T-cell (primary cell): ENCODE data around the gene TRPM3. TPM values are rescaled to one million over a fixed set of nuclear protein-coding genes. Genes with fewer than 3 reads are reported as not detected.
"Not testable (repeated sequence)": the region's sequence is repeated elsewhere in the genome, so short reads cannot be mapped to it uniquely, and the experiment has no call there.

ENCODE experiments used
- ATAC-seq, 4 experiments: fragments of 200-7000 bp in 3 of 4; fragments of 150-1000 bp in 1 of 4; cut with Tn5 transposase; replicated peaks in 1 of 4; 1 replicate in 3 of 4; 2 replicates in 1 of 4; pipeline ENCODE4 v1.10.0; 2021; ENCODE audit warnings: moderate library complexity in 3 of 4, mild to moderate bottlenecking in 2 of 4, moderate number of reproducible peaks in 1 of 4
- CTCF ChIA-PET, 2 donors: fragments of 300-600 bp; sonication (Branson Sonifier 250); formaldehyde crosslinking; loops; one replicate each; lab custom pipeline; 2022; ENCODE audit warnings: antibody characterized with exemption in 2 of 2; lab: Charles Lee
- POLR2A ChIA-PET, 2 donors: fragments of 300-600 bp; sonication (Branson Sonifier 250); formaldehyde crosslinking; loops; one replicate each; lab custom pipeline; 2022; ENCODE audit warnings: antibody characterized with exemption in 2 of 2; lab: Charles Lee
- DNase-seq, 35 experiments: peaks; one replicate each; pipeline versions ENCODE4 v3.0.0 to v3.0.0-alpha.2; 2013 to 2023
- H3K27ac ChIP-seq: one replicate; pipeline ENCODE4 v1.5.1; 2013; ENCODE audit warnings: low read length
- H3K27me3 ChIP-seq, 2 experiments: replicated peaks in 1 of 2; 1 replicate in 1 of 2; 2 replicates in 1 of 2; pipeline versions ENCODE4 v1.6.1 to v1.7.0; 2013; ENCODE audit warnings: low read length in 1 of 2, mixed read lengths in 1 of 2; ENCODE audit not compliant: control insufficient read depth in 2 of 2, insufficient read depth in 2 of 2; ENCODE audit errors: extremely low read depth in 1 of 2
- H3K36me3 ChIP-seq, 2 donors: 1 replicate in 1 of 2; 2 replicates in 1 of 2; pipeline versions ENCODE4 v1.6.1 to v1.7.0; 2013; ENCODE audit warnings: low read length in 1 of 2; ENCODE audit not compliant: control insufficient read depth in 2 of 2, insufficient read depth in 1 of 2; ENCODE audit errors: extremely low read depth in 1 of 2
- H3K4me1 ChIP-seq, 2 experiments: 1 replicate in 1 of 2; 2 replicates in 1 of 2; pipeline versions ENCODE4 v1.6.1 to v1.7.0; 2013; ENCODE audit warnings: low read length in 2 of 2, mixed read lengths in 1 of 2; ENCODE audit not compliant: insufficient read depth in 2 of 2, control insufficient read depth in 1 of 2; ENCODE audit errors: extremely low read depth in 1 of 2
- H3K4me3 ChIP-seq, 2 donors: 1 replicate in 1 of 2; 2 replicates in 1 of 2; pipeline versions ENCODE4 v1.5.1 to v1.7.0; 2013; ENCODE audit warnings: mild to moderate bottlenecking in 2 of 2, low read length in 1 of 2, moderate library complexity in 1 of 2; ENCODE audit not compliant: control insufficient read depth in 1 of 2; ENCODE audit errors: extremely low read depth in 1 of 2
- H3K9me3 ChIP-seq: 2 replicates; pipeline ENCODE4 v1.7.0; 2013
- H3K27ac Mint-ChIP-seq, 2 donors: one replicate each; pipeline ENCODE4 v1.8.0; 2020 to 2021; ENCODE audit warnings: mild to moderate bottlenecking in 2 of 2, mixed read lengths in 2 of 2
- H3K27me3 Mint-ChIP-seq, 2 donors: one replicate each; pipeline ENCODE4 v1.8.0; 2021 to 2022; ENCODE audit warnings: mixed read lengths in 2 of 2
- H3K36me3 Mint-ChIP-seq: one replicate; pipeline ENCODE4 v1.8.0; 2021; ENCODE audit warnings: mixed read lengths
- H3K4me1 Mint-ChIP-seq, 3 donors: one replicate each; pipeline ENCODE4 v1.8.0; 2020 to 2022; ENCODE audit warnings: mixed read lengths in 3 of 3, mild to moderate bottlenecking in 1 of 3
- H3K4me3 Mint-ChIP-seq, 3 donors: one replicate each; pipeline ENCODE4 v1.8.0; 2020 to 2022; ENCODE audit warnings: mild to moderate bottlenecking in 3 of 3, mixed read lengths in 3 of 3, moderate library complexity in 3 of 3
- H3K9me3 Mint-ChIP-seq, 3 donors: one replicate each; pipeline ENCODE4 v1.8.0; 2020 to 2022; ENCODE audit warnings: mixed read lengths in 3 of 3
- WGBS: methylation state at CpG from one replicate; pipeline ENCODE4 v1.1.5; 2013; ENCODE audit warnings: missing lambda C conversion rate; ENCODE audit not compliant: insufficient coverage; 5-methylcytosine and 5-hydroxymethylcytosine counted together
- total RNA-seq, 35 experiments: library from RNA in 6 of 35; stranded (reverse) in 6 of 35; fragments of 120-200 nt in 1 of 35; gene quantifications; one replicate each; pipeline versions ENCODE4 v1.2.1 to v1.2.4 and lab custom pipeline; 2013 to 2026

The TRPM3 gene
- total RNA-seq, 5 donors from 2014 or later (not counting 1 experiment from before 2014, with no cell fraction given), result not detected

DNA sequence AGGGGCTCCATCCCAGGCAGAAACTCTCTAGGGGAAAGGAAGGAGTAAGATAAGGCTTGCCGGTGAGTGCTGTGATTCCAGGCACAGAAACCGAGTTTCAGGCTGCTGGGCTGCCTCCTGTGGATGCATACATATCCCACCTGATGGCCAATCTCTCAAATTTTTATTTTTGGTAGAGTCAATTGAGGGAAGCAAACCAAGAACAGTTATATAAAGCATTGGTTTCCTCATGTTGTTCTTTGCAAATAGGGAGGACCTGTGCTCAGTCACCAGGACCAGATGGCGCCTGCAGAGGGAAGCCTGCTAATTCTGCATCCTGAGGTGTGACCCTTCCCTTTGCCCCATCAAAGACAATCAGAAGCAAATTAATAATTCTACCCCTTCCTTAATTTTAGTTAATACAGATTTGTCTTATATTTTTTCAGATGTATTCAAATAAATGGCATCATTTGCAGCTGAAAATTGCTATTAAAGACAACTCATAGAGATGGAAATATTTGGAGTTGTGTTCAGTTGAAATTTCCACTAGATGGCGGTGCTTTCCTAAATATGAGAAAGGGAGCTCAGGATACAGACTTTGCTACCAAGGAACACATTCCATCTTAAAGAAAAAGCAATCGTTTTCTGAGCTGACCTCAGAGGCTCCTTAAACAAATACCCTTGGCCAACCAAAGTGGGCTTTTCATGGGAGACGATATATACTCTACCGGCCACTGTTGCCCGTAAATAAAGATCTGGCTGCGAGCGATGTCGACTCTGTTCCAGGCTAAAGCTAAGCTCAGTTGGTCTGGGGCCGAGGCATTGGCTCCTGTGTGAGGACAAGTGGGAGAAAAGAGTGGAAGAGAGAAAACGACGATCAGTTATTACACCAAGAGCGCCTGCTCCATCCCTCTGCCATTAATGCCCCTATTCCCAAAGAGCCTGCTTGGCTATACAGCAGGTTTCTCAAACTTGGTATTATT lies 481.3 kb downstream of the TRPM3 start:
- CTCF ChIA-PET, result interaction anchor here in 1 of 2 donors (0.6 to 1.2 kb wide), 9 partner anchors 9 to 1385 kb away, joined by 3 to 16 read pairs (median 9); no protein-coding TSS in a partner anchor
- no peaks in the 10 kb centered on the region for H3K9me3 ChIP-seq

DNA sequence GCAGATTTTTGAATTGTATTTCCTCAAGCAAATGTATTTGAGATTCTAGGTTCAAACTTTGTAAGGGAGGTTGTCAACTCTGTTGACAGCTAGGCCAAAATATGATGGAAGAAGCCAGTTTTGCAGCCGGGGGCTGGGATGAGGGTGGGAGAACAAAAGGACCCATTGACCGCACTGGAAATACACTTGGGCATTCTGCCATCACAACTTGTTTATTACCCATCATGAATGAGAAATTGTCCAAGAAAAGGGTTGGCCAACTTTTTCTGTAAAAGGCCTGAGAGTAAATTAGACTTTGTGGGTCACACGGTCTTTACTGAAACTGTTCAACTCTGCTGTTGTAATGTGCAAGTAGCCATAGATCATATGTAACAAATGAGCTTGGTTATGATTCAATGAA lies 485.6 kb downstream of the TRPM3 start:
- no peaks in the 10 kb centered on the region for H3K4me1 Mint-ChIP-seq
- WGBS, result no CpG with 5 or more reads among the region's 3 CpGs
- no peaks in the 10 kb centered on the region for H3K9me3 ChIP-seq
- H3K36me3 ChIP-seq, result no peaks in the 10 kb centered on the region
- no peak overlapping the region for H3K27ac ChIP-seq
- ChIA-PET CTCF (interaction anchor here (0.6 kb wide), 2 partner anchors 991 to 1403 kb away, joined by 3 to 4 read pairs; no protein-coding TSS in a partner anchor), POLR2A (no interaction called here)
- H3K27ac Mint-ChIP-seq, result no peak overlapping the region
- H3K36me3 Mint-ChIP-seq, result no peaks in the 10 kb centered on the region
- no peak overlapping the region for H3K4me3 Mint-ChIP-seq
- H3K27me3 ChIP-seq, result no peaks in the 10 kb centered on the region
- H3K4me1 ChIP-seq, result no peaks in the 10 kb centered on the region
- peaks cover 4 to 5% of the 10 kb centered on the region in 2 donors for H3K27me3 Mint-ChIP-seq
- ATAC-seq (no peak), DNase-seq (no peak)
- H3K9me3 Mint-ChIP-seq, result no peaks in the 10 kb centered on the region
- no peak overlapping the region for H3K4me3 ChIP-seq

More for the DNA sequence above, 481.3 kb downstream of the TRPM3 start:
- Histone ChIP-seq H3K27ac (no peak overlapping the region), H3K4me1 (no peaks in the 10 kb centered on the region), H3K36me3 (no peaks in the 10 kb centered on the region), H3K27me3 (no peaks in the 10 kb centered on the region), H3K4me3 (no peak overlapping the region)
- Mint-ChIP-seq H3K9me3 (no peaks in the 10 kb centered on the region), H3K36me3 (no peaks in the 10 kb centered on the region), H3K27me3 (peaks cover 17 to 27% of the 10 kb centered on the region in 2 donors), H3K4me1 (no peaks in the 10 kb centered on the region), H3K27ac (no peak overlapping the region), H3K4me3 (no peak overlapping the region)
- DNase-seq (peak in 2 of 35 experiments; percentile 3 to 40), ATAC-seq (no peak)
- POLR2A ChIA-PET, result no interaction called here
- no CpG with 5 or more reads among the region's 15 CpGs for WGBS

DNA sequence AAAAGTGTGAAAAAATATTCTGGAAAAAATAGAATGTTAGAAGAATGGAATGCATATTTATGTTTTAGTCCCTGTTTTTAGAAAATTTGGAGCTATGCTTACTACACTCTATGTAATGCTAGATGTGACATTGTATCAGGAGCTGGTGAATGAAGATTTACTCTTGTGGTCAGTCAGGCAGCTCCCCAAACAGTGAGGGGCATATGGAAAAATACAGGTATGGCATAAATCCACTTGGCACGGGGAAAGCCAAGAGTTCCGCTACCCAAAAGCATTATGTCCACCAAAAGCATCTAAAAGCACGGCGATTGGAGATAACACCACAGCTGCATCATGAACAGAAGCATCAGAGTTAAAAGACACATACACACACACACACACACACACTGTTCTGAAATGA lies 486.7 kb downstream of the TRPM3 start:
- Histone ChIP-seq H3K4me1 (no peaks in the 10 kb centered on the region), H3K9me3 (no peaks in the 10 kb centered on the region), H3K27ac (no peak overlapping the region), H3K36me3 (no peaks in the 10 kb centered on the region), H3K27me3 (no peaks in the 10 kb centered on the region), H3K4me3 (no peak overlapping the region)
- peaks cover 0 to 4% (median 0%) of the 10 kb centered on the region in 3 donors for H3K4me1 Mint-ChIP-seq
- CTCF ChIA-PET, result interaction anchor here in 1 of 2 donors (0.6 to 1.3 kb wide), 3 partner anchors 615 to 890 kb away, joined by 3 to 5 read pairs (median 3); no protein-coding TSS in a partner anchor
- DNase-seq (no peak), ATAC-seq (no peak)
- H3K9me3 Mint-ChIP-seq, result no peaks in the 10 kb centered on the region
- no peak overlapping the region for H3K4me3 Mint-ChIP-seq
- peaks cover 2 to 4% of the 10 kb centered on the region in 2 donors for H3K27me3 Mint-ChIP-seq
- 96% methylated on average over 4 of the region's 4 CpGs for WGBS
- POLR2A ChIA-PET, result no interaction called here
- no peak overlapping the region for H3K27ac Mint-ChIP-seq
- H3K36me3 Mint-ChIP-seq, result no peaks in the 10 kb centered on the region

DNA sequence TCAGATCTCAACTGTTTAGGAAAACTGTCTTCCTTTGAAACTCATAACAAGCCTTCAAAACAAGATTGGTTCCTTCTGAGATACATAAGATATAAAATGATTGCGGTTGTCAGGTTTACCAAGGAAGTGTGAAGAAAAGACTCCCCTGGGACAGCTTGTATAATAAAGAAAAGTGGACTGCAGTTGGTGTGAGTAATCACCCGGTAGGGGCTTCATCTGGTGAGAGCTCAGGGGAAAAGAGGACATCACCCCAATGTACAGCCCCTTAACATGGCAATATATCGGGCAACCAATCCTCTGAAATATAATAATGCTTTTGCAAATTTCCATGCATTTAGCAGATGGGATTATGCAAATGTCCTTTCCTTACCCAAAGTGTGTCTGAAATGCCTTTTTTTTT lies 490.4 kb downstream of the TRPM3 start:
- peaks cover 4 to 5% of the 10 kb centered on the region in 2 donors for H3K27me3 Mint-ChIP-seq
- H3K27me3 ChIP-seq, result no peaks in the 10 kb centered on the region
- no CpG with 5 or more reads among the region's 3 CpGs for WGBS
- H3K9me3 Mint-ChIP-seq, result no peaks in the 10 kb centered on the region
- ATAC-seq (no peak), DNase-seq (no peak)
- H3K4me3 Mint-ChIP-seq, result no peak overlapping the region
- no peaks in the 10 kb centered on the region for H3K9me3 ChIP-seq
- no peaks in the 10 kb centered on the region for H3K4me1 ChIP-seq
- peaks cover 0 to 4% (median 0%) of the 10 kb centered on the region in 3 donors for H3K4me1 Mint-ChIP-seq
- POLR2A ChIA-PET, result no interaction called here
- CTCF ChIA-PET, result interaction anchor here in 1 of 2 donors (0.6 to 2.3 kb wide), 2 partner anchors 9 to 26 kb away, joined by 3 to 11 read pairs; no protein-coding TSS in a partner anchor
- no peaks in the 10 kb centered on the region for H3K36me3 Mint-ChIP-seq
- no peak overlapping the region for H3K4me3 ChIP-seq
- H3K27ac Mint-ChIP-seq, result no peak overlapping the region
- H3K36me3 ChIP-seq, result no peaks in the 10 kb centered on the region
- H3K27ac ChIP-seq, result no peak overlapping the region

DNA sequence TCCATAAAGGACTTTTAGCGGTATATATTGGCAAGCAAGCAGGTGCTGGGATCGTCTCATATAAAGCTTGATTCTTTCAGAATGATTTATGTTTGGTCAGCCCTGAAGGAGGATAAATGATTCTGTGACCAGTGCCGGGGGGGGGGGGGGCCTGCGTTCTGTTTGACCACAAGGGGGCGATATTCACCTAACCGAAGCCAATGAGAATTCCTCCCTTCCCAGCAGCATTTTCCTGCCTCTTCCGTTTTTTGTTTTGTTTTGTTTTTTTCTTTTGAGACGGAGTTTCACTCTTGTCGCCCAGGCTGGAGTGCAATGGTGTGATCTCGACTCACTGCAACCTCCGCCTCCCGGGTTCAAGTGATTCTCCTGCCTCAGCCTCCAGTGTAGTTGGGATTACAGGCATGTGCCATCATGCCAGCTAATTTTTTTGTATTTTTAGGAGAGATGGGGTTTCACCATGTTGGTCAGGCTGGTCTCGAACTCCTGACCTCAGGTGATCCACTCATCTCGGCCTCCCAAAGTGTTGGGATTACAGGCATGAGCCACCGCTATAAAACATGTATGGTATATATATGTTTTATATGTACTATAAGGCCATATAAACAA lies 492.2 kb downstream of the TRPM3 start:
- WGBS, result no CpG with 5 or more reads among the region's 15 CpGs
- H3K4me3 ChIP-seq, POLR2A ChIA-PET, H3K27ac ChIP-seq, H3K4me3 Mint-ChIP-seq, H3K4me1 ChIP-seq, H3K4me1 Mint-ChIP-seq, H3K27me3 Mint-ChIP-seq, H3K9me3 ChIP-seq, H3K9me3 Mint-ChIP-seq, H3K36me3 ChIP-seq, H3K27me3 ChIP-seq, ATAC-seq, H3K36me3 Mint-ChIP-seq, H3K27ac Mint-ChIP-seq: not testable (repeated sequence)
- CTCF ChIA-PET, result interaction anchor here (0.5 to 1.7 kb wide), 2 partner anchors 11 to 17 kb away, joined by 3 to 9 read pairs; no protein-coding TSS in a partner anchor
- DNase-seq, result peak in 1 of 35 experiments; percentile 18

DNA sequence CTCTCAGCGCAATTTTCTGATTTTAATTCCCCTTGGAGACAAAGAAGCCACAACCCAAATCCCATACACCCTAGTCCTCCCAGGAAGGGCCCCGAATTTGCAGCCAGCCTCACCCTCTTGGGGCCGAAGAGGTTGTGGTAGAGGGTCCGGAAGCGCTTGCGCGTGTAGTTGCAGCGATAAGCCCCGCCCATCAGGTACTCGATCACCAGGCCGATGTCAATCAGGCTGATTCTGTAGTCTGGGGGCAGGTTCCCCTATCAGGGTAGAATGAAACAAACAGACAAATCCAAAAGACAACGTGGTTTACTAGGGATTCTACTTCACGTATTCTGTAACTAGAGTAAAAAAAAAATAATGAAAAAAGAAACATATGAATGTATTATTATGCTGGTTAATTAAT lies 496.3 kb downstream of the TRPM3 start:
- Mint-ChIP-seq H3K36me3 (no peaks in the 10 kb centered on the region), H3K27me3 (peaks cover 5 to 6% of the 10 kb centered on the region in 2 donors), H3K27ac (no peak overlapping the region), H3K9me3 (no peaks in the 10 kb centered on the region), H3K4me3 (no peak overlapping the region), H3K4me1 (peaks cover 0 to 2% (median 0%) of the 10 kb centered on the region in 3 donors)
- H3K36me3 ChIP-seq, result no peaks in the 10 kb centered on the region
- no peak for ATAC-seq
- no peak overlapping the region for H3K27ac ChIP-seq
- POLR2A ChIA-PET, result no interaction called here
- CTCF ChIA-PET, result no interaction called here
- no peaks in the 10 kb centered on the region for H3K9me3 ChIP-seq
- H3K27me3 ChIP-seq, result peaks cover 0 to 2% of the 10 kb centered on the region in 2 experiments
- H3K4me1 ChIP-seq, result no peaks in the 10 kb centered on the region
- 88% methylated on average over 7 of the region's 13 CpGs for WGBS
- DNase-seq, result peak in 3 of 35 experiments; percentile 2 to 14 (median 8)
- no peak overlapping the region for H3K4me3 ChIP-seq
